Gastroesophageal sphincter (tissue), 3 donors: Measurements from ENCODE around the gene DRGX.

ENCODE experiments used
- POLR2A ChIP-seq, 2 donors: fragments of 450-650 bp; IDR thresholded peaks; one replicate each; pipeline ENCODE4 v1.6.1; 2017; ENCODE audit warnings: antibody characterized with exemption in 2 of 2, mild to moderate bottlenecking in 2 of 2, moderate library complexity in 1 of 2
- TF ChIP-seq, protein P1 (sequence below), 4 experiments: fragments of 200-600 bp in 2 of 4; fragments of 450-650 bp in 2 of 4; sonication (generic) in 1 of 4; IDR thresholded peaks; one replicate each; pipeline ENCODE4 v1.5.1; 2017 to 2019; ENCODE audit warnings: antibody characterized with exemption in 4 of 4, mild to moderate bottlenecking in 2 of 4, moderate library complexity in 2 of 4

DNA sequence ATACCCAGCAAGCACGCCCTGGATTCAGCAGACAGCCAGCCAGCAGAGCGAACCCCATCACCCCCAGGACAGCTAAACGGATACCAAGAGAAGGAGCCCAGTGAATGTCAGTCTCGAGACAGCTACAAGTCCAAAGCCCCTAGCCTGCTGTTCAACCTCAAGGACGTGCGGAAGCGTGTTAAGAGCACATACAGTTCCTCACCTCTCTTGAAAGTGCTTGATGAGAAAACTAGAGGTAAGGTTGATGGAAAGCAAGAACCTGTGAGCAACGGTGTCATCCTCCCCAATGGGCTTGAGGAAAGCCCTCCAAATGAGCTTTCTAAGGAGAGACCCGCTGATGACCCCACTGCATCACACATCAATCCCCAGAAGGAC is 72.0 kb downstream of the DRGX start:
- TF ChIP-seq, protein P1, sequence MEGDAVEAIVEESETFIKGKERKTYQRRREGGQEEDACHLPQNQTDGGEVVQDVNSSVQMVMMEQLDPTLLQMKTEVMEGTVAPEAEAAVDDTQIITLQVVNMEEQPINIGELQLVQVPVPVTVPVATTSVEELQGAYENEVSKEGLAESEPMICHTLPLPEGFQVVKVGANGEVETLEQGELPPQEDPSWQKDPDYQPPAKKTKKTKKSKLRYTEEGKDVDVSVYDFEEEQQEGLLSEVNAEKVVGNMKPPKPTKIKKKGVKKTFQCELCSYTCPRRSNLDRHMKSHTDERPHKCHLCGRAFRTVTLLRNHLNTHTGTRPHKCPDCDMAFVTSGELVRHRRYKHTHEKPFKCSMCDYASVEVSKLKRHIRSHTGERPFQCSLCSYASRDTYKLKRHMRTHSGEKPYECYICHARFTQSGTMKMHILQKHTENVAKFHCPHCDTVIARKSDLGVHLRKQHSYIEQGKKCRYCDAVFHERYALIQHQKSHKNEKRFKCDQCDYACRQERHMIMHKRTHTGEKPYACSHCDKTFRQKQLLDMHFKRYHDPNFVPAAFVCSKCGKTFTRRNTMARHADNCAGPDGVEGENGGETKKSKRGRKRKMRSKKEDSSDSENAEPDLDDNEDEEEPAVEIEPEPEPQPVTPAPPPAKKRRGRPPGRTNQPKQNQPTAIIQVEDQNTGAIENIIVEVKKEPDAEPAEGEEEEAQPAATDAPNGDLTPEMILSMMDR (IDR thresholded peaks at IDR 0.05), result no peak
- no peak for TF ChIP-seq POLR2A (IDR thresholded peaks at IDR 0.05)
